K562 (cell line): Measurements from ENCODE around the gene GLI3. TPM values are rescaled to one million over a fixed set of nuclear protein-coding genes. Genes with fewer than 3 reads are reported as not detected.
A peak's percentile ranks its signal among the peaks of the same experiment; 100 is the strongest.

ENCODE experiments used
- ATAC-seq: fragments of 200-7000 bp; cut with Tn5 transposase; 3 replicates; pipeline ENCODE4 v1.9.1; 2020; ENCODE audit warnings: moderate library complexity
- BruUV-seq: library from RNA; stranded (reverse); fragments of 400-500 nt; replicated peaks from 2 replicates; lab custom pipeline; 2021; lab: Mats Ljungman, UMichigan
- CTCF ChIA-PET: fragments of 300-600 bp; formaldehyde crosslinking; extraction: SDS; loops from one replicate; lab custom pipeline; 2021; ENCODE audit warnings: low intra/inter-chr PET ratio; lab: Yijun Ruan, JAX
- POLR2A ChIA-PET: fragments of 300-600, 350-650 bp; sonication (Branson Sonifier 250); formaldehyde crosslinking; extraction: SDS; loops from one replicate; lab custom pipeline; 2021; ENCODE audit warnings: antibody characterized with exemption, inconsistent platforms; lab: Yijun Ruan, JAX
- DNase-seq, 4 experiments: peaks; one replicate each; pipeline versions ENCODE4 v3.0.0 to v3.0.0-alpha.2; 2011 to 2018; ENCODE audit warnings: low spot score in 3 of 4, mixed read lengths in 3 of 4; ENCODE audit errors: extremely low read depth in 1 of 4
- FAIRE-seq: peaks from 2 replicates; lab custom pipeline; 2011; peaks lifted over from hg19 to GRCh38; lab: Jason Lieb, UNC
- H2AFZ ChIP-seq: 2 replicates; pipeline ENCODE4 v1.6.0; 2011; ENCODE audit warnings: low read depth, low read length, control low read depth, inconsistent platforms
- H3K27ac ChIP-seq: fragments of 200-600 bp; 3 replicates; pipeline ENCODE4 v1.8.0; 2011; ENCODE audit warnings: low read depth, mild to moderate bottlenecking, control low read depth, inconsistent platforms, low read length, moderate library complexity, mixed read lengths; ENCODE audit errors: extremely low read depth
- H3K27me3 ChIP-seq, 2 experiments: fragments of 300-600 bp in 1 of 2; 2 replicates in 1 of 2; 3 replicates in 1 of 2; pipeline versions ENCODE4 v1.6.0 to v1.8.0; 2011; ENCODE audit warnings: inconsistent platforms in 2 of 2, low read length in 2 of 2, mild to moderate bottlenecking in 1 of 2, mixed read lengths in 1 of 2, moderate library complexity in 1 of 2; ENCODE audit not compliant: control insufficient read depth in 2 of 2, insufficient read depth in 2 of 2
- H3K36me3 ChIP-seq: fragments of 300-600 bp; 3 replicates; pipeline ENCODE4 v1.8.0; 2011; ENCODE audit warnings: mild to moderate bottlenecking, low read length, inconsistent platforms; ENCODE audit not compliant: control insufficient read depth, insufficient read depth
- H3K4me1 ChIP-seq, 2 experiments: fragments of 200-600 bp in 1 of 2; replicated peaks in 1 of 2; 2 replicates in 1 of 2; 3 replicates in 1 of 2; pipeline versions ENCODE4 v1.5.1 to v1.8.0; 2011; ENCODE audit warnings: inconsistent platforms in 2 of 2, low read length in 2 of 2, mild to moderate bottlenecking in 1 of 2, mixed read lengths in 1 of 2, moderate library complexity in 1 of 2; ENCODE audit not compliant: control insufficient read depth in 2 of 2, insufficient read depth in 2 of 2
- H3K4me2 ChIP-seq: 2 replicates; pipeline ENCODE4 v1.6.1; 2011; ENCODE audit warnings: low read length, control low read depth, inconsistent platforms, mixed read lengths; ENCODE audit not compliant: insufficient read depth
- H3K4me3 ChIP-seq: fragments of 200-600 bp; sonication (generic), shearing (Covaris generic); 2 replicates; pipeline ENCODE4 v1.5.1; 2016; ENCODE audit warnings: control low read depth, inconsistent platforms
- H3K79me2 ChIP-seq: fragments of 200-600 bp; 3 replicates; pipeline ENCODE4 v1.8.0; 2011; ENCODE audit warnings: low read length, inconsistent platforms; ENCODE audit not compliant: control insufficient read depth, insufficient read depth
- H3K9ac ChIP-seq, 2 experiments: 2 replicates each; pipeline versions ENCODE4 v1.6.0 to v1.6.1; 2011; ENCODE audit warnings: low read depth in 2 of 2, low read length in 2 of 2, control low read depth in 1 of 2, inconsistent platforms in 1 of 2, mild to moderate bottlenecking in 1 of 2, mixed read lengths in 1 of 2; ENCODE audit not compliant: insufficient read depth in 1 of 2
- H3K9me1 ChIP-seq: one replicate; pipeline ENCODE4 v1.6.0; 2011; ENCODE audit warnings: inconsistent platforms, mild to moderate bottlenecking, low read length, moderate library complexity; ENCODE audit not compliant: control insufficient read depth, insufficient read depth
- H3K9me3 ChIP-seq: replicated peaks from 2 replicates; pipeline ENCODE4 v1.5.1; 2011; ENCODE audit warnings: low read depth, low read length, inconsistent platforms; ENCODE audit not compliant: control insufficient read depth, insufficient read depth
- H4K20me1 ChIP-seq: replicated peaks from 2 replicates; pipeline ENCODE4 v1.6.1; 2011; ENCODE audit warnings: low read length, inconsistent platforms, mixed read lengths; ENCODE audit not compliant: control insufficient read depth, insufficient read depth
- E4F1 ChIP-seq: fragments of 250-450 bp; sonication (Bioruptor Pico); IDR thresholded peaks from 2 replicates; pipeline ENCODE4 v1.5.0; 2021; ENCODE audit warnings: mild to moderate bottlenecking, borderline replicate concordance
- GTF2F1 ChIP-seq: IDR thresholded peaks from 2 replicates; pipeline ENCODE4 v1.6.1; 2011; ENCODE audit warnings: low read depth, low read length, improper control_type of control experiment
- MCM5 ChIP-seq: fragments of 450-650 bp; IDR thresholded peaks from 2 replicates; pipeline ENCODE4 v1.6.1; 2016; ENCODE audit warnings: low read depth
- PCBP2 ChIP-seq: fragments of 200-400 bp; formaldehyde crosslinking; IDR thresholded peaks from 2 replicates; pipeline ENCODE4 v1.6.1; 2018; ENCODE audit warnings: low read length, low read depth, mild to moderate bottlenecking, moderate library complexity; ENCODE audit not compliant: poor library complexity, severe bottlenecking
- PHF8 ChIP-seq: fragments of 200-600 bp; sonication (generic); IDR thresholded peaks from 2 replicates; pipeline ENCODE4 v1.6.1; 2012; ENCODE audit warnings: mixed run types, mild to moderate bottlenecking, inconsistent platforms, low read length, moderate library complexity, borderline replicate concordance
- SMARCB1 ChIP-seq: IDR thresholded peaks from 2 replicates; pipeline ENCODE4 v1.6.1; 2011; ENCODE audit warnings: improper control_type of control experiment, low read depth; ENCODE audit not compliant: insufficient read length
- TEAD1 ChIP-seq, 2 experiments: fragments of 450-650 bp in 1 of 2; sonication (generic) in 1 of 2; formaldehyde crosslinking; IDR thresholded peaks; 2 replicates each; pipeline versions ENCODE4 v1.4.0 to v1.8.0; 2020 to 2022; ENCODE audit warnings: mild to moderate bottlenecking in 2 of 2, missing genetic modification reagents in 1 of 2
- TFAP4 ChIP-seq: sonication (generic); formaldehyde crosslinking; IDR thresholded peaks from 2 replicates; pipeline ENCODE4 v1.8.0; 2022; ENCODE audit warnings: missing genetic modification reagents, mild to moderate bottlenecking, moderate library complexity, borderline replicate concordance
- THAP12 ChIP-seq: fragments of 250-450 bp; sonication (Bioruptor Pico); IDR thresholded peaks from 2 replicates; pipeline ENCODE4 v1.9.0; 2021; ENCODE audit warnings: mild to moderate bottlenecking, inconsistent platforms
- WGBS: fragments of 100-300 bp; shearing (Covaris generic); methylation state at CpG from one replicate; pipeline ENCODE4 v1.1.6; 2016; ENCODE audit warnings: low coverage, mixed read lengths; ENCODE audit not compliant: insufficient coverage; ENCODE audit errors: missing lambda C conversion rate; 5-methylcytosine and 5-hydroxymethylcytosine counted together
- in situ Hi-C: fragments of 300-500 bp; cut with MboI; formaldehyde crosslinking; loops from 4 replicates; pipeline ENCODE4 v1.15.0; 2018; ENCODE audit warnings: inconsistent platforms, mixed read lengths
- intact Hi-C: fragments of 100-400 bp; cut with micrococcal nuclease; formaldehyde crosslinking; loops from 2 replicates; pipeline ENCODE4 v1.14.2; 2022
- polyA plus RNA-seq, 8 experiments: library from polyadenylated mRNA; depleted of rRNA in 4 of 8; stranded (reverse) in 5 of 8; unstranded in 3 of 8; fragments of >200 nt; fragmentation: Nextera tagmentation in 2 of 8; fragmentation: Illumina TruSeq in 1 of 8; extraction: Ambion mirVana in 2 of 8; extraction: Trizol in 1 of 8; gene quantifications; 2 replicates each; pipeline versions ENCODE4 v1.2.1 to v1.2.3, GENCODE V29; 2011 to 2014; ENCODE audit warnings: inconsistent platforms in 1 of 8, missing spikeins in 1 of 8
- total RNA-seq, 7 experiments: library from RNA; depleted of rRNA in 6 of 7; stranded (reverse); fragments of >200 nt in 6 of 7; fragmentation: Illumina TruSeq in 2 of 7; extraction: Trizol in 2 of 7; gene quantifications; 2 replicates each; pipeline versions ENCODE4 v1.2.1 to v1.2.3, GENCODE V29; 2011 to 2021; ENCODE audit warnings: low replicate concordance in 1 of 7

GLI3 gene
- total and polyA plus RNA-seq, 9 of the 15 experiments (the other 6 are each of a cell fraction or from before 2014, with no cell fraction given) = 0.01 to 0.18 (median 0.07) TPM; not detected in 6

GRCh38 chr7:42095791-42096190 is 141.2 kb downstream of the GLI3 start:
- H2AFZ ChIP-seq = no peak overlapping the region
- no peaks in the 10 kb centered on the region for H3K9me3 ChIP-seq
- H3K4me2 ChIP-seq = no peak overlapping the region
- H3K4me3 ChIP-seq = no peak overlapping the region
- H3K4me1 ChIP-seq = no peaks in the 10 kb centered on the region
- POLR2A ChIA-PET = interaction anchor here (0.7 to 1.8 kb wide), 2 partner anchors 10 to 239 kb away, joined by 3 to 4 read pairs; no protein-coding TSS in a partner anchor
- peaks cover 0 to 14% of the 10 kb centered on the region in 2 experiments; a peak in 3 of 5 replicates for H3K27me3 ChIP-seq
- H3K36me3 ChIP-seq = no peaks in the 10 kb centered on the region
- FAIRE-seq (no peak), ATAC-seq (no peak), DNase-seq (no peak)
- WGBS = 3% methylated on average over 7 of the region's 7 CpGs
- H4K20me1 ChIP-seq = 0 out of 2 replicates have a peak, but pooled peaks cover 3% of the 10 kb centered on the region
- H3K9me1 ChIP-seq = no peaks in the 10 kb centered on the region
- 0 out of 4 replicates have a peak overlapping the region, but pooled peaks of 1 of the 2 experiments have one; percentile 45 for H3K9ac ChIP-seq
- TF ChIP-seq THAP12 (CRISPR knock-in tag) (no peak), MCM5 (no peak), TEAD1 (CRISPR knock-in tag; IDR thresholded peaks at IDR 0.05) (no peak), PHF8 (no peak), E4F1 (CRISPR knock-in tag) (no peak), TFAP4 (CRISPR knock-in tag) (no peak), GTF2F1 (no peak), PCBP2 (no peak), SMARCB1 (no peak)
- H3K27ac ChIP-seq = no peak overlapping the region
- BruUV-seq = no TSS peak
- intact Hi-C loops = no loop called here
- CTCF ChIA-PET = no interaction called here
- in situ Hi-C loops = no loop called here
- H3K79me2 ChIP-seq = no peaks in the 10 kb centered on the region
